NCI-H748 (cell line): ENCODE measurements around the gene SLC26A1.
"Not testable (repeated sequence)": the region's sequence is repeated elsewhere in the genome, so short reads cannot be mapped to it uniquely, and the experiment has no call there.

Source experiments
- DNase-seq: peaks from one replicate; lab custom pipeline; 2025; ENCODE audit not compliant: unreplicated experiment; lab: John Stamatoyannopoulos, UW

Gene SLC26A1

DNA sequence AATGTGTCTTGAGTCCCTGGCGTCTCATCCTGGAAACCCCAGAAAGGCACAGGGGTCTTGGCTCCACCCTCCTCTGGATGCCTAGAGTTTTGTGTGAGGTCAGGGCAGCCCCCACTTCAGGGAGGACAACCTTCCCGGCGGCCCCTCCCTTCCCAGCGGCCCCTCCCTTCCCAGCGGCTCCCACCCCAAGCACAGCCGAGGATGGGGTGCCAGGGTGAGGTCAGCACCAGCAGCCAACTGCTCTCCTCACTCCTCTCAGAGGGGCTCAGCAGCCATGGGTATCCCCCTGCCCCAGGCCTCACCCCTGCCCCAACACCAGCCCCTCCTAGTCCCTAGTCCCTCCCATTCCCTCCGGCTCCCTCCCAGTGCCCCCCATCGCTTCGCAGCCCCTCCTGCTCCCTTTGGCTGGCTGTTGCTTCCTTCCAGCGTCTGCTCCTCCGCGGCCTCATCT is 37.2 kb downstream of the SLC26A1 start:
- no peak for DNase-seq

DNA sequence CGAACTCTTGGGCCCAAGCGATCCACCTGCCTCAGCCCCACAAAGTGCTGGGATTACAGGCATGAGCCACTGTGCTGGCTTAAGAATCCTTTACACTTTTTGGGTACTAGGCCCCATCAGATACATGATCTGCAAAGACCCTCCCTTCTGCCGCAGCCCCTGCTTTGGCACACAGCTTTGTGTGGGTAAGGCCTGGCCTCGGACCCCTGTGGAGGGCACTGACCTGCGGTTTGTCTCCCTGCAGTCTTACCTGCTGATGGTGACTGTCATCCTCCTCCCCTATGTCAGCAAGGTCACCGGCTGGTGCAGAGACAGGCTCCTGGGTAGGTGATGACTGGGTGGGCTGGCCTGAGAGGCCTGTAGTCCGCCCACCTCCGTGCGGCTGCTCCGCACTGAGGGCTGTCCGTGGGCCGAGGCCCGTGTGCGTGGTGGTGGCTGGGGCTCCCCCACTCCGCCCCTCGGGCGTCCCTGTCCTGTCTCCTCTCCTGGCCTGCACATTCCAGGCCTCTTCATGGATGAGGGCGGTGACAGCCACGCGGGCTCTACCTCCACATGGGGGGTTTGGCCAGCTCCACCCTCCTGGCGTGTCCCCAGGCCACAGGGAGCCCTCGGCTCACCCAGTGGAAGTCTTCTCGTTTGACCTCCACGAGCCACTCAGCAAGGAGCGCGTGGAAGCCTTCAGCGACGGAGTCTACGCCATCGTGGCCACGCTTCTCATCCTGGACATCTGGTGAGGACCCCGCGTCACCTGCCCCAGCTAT is 37.9 kb downstream of the SLC26A1 start:
- no peak for DNase-seq

DNA sequence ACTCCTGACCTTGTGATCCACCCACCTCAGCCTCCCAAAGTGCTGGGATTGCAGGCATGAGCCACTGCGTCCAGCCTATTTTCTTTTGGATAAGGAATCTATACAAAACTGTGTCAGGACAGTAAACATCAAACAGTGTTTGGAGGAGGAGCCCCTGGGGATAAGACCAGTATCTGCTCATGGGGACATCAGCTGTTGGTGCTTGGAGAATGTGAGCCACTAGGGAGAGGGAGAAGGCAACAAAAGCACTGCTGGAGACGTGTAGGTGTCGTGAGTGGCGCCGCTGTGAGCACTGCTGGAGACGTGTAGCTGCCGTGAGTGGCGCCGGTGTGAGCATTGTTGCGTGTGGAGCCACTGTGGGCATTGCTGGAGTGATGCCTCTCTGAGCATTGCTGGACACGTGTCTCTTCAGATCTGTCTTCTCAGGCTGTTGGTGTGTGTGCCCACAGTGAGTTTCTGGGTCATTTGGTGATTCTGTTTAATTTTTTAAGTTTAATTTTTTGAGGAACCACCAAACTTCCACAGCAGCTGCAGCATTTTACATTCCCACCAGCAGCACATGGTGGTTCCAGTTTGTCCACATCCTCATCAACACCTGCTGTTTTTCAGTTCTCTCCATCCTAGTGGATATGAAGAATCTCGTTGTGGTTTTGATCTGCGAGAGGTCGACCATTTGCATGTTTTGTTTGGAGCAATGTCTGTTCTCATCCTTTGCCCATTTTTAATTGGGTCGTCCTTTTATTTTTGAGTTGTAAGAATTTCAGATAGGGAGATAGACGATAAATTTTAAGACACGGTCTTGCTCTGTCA is 38.8 kb downstream of the SLC26A1 start:
- DNase-seq, result no peak

GRCh38 chr4:953574-953915 is 39.7 kb downstream of the SLC26A1 start:
- DNase-seq, result no peak

DNA sequence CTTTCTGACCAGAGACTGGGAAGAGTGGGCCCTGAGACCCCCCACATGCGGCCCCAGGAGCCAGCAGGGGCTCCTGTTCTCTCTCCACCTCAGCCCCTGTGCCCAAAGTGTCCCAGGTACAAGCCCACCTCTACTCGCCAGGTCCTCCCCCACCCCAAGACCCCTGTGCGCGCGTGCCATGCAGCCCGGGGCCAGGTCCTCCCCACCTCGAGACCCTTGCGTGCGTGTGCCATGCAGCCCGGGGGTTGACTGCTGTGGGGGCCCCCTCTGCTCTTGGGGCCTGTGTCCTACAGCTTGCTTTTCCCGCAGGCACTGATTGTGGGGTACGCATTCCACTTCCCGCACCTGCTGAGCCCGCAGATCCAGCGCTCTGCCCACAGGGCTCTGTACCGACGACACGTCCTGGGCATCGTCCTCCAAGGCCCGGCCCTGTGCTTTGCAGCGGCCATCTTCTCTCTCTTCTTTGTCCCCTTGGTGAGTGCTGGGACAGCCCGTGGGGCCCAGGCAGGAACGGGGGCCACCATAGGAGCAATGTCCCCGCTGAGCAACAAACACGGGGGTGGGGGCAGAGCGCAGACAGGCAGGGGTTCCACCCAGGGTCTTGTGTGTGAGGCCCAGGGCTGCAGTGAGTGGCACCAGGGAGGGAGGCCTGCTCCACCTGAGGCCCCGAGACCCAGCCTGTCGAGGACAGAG is 40.2 kb downstream of the SLC26A1 start:
- no peak for DNase-seq

DNA sequence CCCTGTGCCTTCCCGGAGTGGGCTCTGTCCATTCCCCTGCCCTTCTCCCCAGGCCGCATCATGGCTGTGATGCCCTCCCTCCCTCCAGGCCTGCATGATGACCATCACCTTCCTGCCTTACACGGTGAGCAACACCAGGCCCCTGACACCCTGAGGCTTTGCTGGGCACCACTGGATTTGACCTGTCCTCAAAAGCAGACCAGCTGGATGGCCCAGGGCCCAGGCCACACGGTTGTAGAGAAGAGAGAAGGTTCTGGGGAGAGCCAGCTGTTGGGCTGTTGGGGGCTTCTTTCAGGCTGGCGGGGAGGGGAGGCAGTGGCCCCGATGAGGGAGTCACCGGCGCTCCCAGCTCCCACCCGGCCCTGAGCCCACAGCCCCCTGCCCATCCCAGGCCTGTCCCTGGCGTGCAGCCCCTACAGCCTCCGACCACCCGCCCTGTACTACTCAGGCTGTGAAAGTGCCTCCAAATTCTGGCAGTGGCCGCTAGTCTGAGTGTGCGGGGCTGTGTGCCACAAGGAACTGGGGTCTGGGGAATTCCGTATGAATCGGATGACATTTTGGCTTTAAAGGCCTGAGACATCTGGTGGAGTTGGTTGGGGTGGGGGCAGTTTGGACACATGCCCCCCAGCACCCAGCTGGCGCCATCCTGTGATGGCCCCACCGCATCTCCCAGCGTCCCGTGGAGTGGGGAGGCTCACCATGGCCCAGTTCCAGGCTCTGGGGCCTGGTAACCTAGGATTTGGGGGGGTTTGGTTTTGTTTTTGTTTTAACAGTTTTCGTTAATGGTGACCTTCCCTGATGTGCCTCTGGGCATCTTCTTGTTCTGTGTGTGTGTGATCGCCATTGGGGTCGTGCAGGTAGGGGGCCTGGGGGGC is 41.4 kb downstream of the SLC26A1 start:
- DNase-seq, result no peak

DNA sequence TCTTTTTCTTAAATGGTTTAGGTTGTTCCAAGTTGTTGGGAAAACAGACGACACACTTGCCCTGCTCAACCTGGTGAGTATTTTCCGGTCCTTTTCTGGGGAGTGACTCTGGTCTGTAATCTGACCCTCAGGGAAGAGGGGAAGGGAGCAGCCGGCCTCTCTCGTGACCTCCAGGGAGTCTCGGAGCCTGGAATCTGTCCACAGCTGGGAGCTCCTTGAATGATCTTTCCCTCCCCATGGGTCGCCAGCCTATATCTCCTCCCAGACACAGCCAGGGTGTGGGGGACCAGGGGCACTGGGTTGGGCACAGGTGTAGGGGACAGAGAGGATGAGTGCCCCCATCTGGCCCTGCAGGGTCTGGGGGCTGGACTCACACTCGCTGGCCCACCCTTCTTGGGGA is 42.0 kb downstream of the SLC26A1 start:
- no peak for DNase-seq

GRCh38 chr4:950136-951020 is 42.8 kb downstream of the SLC26A1 start:
- no peak for DNase-seq

DNA sequence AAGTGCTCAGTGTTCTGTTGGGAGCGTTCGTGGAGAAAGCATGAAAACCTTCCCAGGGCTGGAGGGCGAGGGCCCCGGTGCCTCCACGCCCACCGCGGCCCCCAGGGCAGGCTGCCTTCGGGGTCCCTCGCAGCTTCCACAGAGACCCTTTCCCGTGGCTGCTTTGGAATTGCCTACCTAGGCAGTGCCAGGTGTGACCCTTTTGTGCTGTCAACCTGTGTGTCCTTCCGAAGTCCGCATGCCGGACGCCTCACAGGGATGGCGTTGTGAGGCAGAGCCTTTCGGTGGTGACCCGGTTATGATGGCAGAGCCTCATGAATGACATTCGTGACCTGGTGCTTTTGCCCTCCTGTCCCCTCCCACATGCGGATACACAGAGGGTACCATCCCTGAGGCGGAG is 43.5 kb downstream of the SLC26A1 start:
- DNase-seq, result no peak

DNA sequence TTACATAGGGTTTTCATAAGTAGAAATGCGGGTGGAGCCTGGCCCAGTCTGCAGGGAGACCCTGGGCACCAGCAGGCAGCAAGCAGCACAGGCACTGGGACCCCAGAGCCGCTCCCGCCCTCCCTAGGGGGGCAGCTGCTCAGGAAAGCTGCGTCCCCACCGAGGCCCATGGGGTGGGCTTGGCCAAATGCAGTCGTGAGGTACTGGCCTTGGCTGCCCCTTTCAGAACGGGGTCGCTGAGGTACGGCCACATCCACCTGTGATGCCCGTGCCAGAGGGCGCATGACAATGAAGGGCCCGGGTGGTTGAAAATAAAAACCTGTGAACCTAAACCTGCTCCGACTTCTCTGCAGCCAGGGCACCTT is 44.3 kb downstream of the SLC26A1 start:
- no peak for DNase-seq

- no peak for DNase-seq
Measured at GRCh38 chr4:948101-948935, 44.9 kb downstream of the SLC26A1 start.

- DNase-seq, result no peak
Measured at GRCh38 chr4:947491-947971, 45.7 kb downstream of the SLC26A1 start.

DNA sequence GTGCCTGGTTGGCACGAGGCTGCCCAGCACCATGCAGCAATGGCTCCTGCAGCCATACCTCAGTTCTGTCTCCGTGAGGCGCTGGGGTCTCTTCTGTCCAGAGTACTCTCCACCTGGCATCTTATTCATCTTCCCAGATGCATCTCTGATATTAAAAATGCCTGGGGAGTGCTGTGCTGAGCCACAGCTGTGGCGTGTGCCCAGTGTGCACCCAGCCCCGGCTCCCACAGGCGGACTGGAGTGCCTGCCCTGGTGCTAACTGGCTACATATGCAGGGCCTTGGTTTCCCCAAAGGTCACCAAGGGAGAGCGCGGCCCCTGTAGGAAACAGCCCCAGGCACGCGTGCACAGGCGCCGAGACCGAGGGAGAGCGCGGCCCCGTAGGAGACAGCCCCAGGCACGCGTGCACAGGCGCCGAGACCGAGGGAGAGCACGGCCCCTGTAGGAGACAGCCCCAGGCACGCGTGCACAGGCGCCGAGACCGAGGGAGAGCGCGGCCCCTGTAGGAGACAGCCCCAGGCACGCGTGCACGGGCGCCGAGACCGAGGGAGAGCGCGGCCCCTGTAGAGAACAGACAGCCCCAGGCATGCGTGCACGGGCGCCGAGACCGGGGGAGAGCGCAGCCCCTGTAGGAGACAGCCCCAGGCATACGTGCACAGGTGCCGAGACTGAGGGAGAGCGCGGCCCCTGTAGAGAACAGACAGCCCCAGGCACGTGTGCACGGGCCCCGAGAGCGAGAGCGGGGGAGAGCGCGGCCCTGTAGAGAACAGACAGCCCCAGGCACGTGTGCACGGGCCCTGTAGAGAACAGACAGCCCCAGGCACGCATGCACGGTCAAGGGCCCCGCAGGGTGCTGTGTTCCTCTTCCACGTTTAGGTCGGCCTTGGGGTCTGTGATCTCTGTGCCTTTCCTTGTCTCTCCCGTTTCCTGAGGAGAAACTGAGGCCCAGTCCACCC is 46.4 kb downstream of the SLC26A1 start:
- no peak for DNase-seq

DNA sequence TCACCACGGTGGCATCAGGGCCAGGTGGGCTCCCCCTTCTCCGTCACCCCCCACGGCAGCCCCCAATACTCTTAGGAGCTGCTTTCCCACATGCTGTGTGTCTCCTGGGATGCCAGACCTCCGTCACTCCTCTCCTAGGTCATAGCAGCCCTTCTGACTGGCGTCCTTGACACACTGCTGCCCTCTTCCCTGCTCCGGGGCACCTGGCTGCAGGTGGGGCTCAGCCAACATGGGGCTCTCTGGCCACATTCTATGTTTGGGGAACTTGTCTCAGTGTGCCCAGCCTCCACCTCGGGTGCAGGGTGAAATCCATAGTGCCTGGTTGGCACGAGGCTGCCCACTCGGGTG is 47.1 kb downstream of the SLC26A1 start:
- DNase-seq, result no peak

GRCh38 chr4:945274-946102 is 47.7 kb downstream of the SLC26A1 start:
- DNase-seq, result no peak

- DNase-seq, result not testable (repeated sequence)
Measured at GRCh38 chr4:939508-939907, 53.7 kb downstream of the SLC26A1 start.
